Mucosa of stomach (tissue), 1 donor: ENCODE data around the gene SPTBN4.

Source experiments
- H3K27me3 ChIP-seq: one replicate; pipeline ENCODE4 v1.7.0; 2013; ENCODE audit warnings: mild to moderate bottlenecking, low read length; ENCODE audit not compliant: control insufficient read depth, insufficient read depth
- H3K36me3 ChIP-seq: one replicate; pipeline ENCODE4 v1.7.0; 2013; ENCODE audit warnings: low read length; ENCODE audit not compliant: control insufficient read depth, insufficient read depth
- H3K4me1 ChIP-seq: one replicate; pipeline ENCODE4 v1.7.0; 2013; ENCODE audit warnings: mild to moderate bottlenecking, low read length; ENCODE audit not compliant: control insufficient read depth, insufficient read depth
- H3K4me3 ChIP-seq: one replicate; pipeline ENCODE4 v1.7.0; 2013; ENCODE audit warnings: low read length
- H3K9ac ChIP-seq: one replicate; pipeline ENCODE4 v1.7.0; 2013; ENCODE audit warnings: mild to moderate bottlenecking, low read length, moderate library complexity
- H3K9me3 ChIP-seq: one replicate; pipeline ENCODE4 v1.7.0; 2013; ENCODE audit warnings: mild to moderate bottlenecking, low read length, moderate library complexity; ENCODE audit not compliant: control insufficient read depth
- donor health status: Pancreatic carcinoma.

The SPTBN4 gene

DNA sequence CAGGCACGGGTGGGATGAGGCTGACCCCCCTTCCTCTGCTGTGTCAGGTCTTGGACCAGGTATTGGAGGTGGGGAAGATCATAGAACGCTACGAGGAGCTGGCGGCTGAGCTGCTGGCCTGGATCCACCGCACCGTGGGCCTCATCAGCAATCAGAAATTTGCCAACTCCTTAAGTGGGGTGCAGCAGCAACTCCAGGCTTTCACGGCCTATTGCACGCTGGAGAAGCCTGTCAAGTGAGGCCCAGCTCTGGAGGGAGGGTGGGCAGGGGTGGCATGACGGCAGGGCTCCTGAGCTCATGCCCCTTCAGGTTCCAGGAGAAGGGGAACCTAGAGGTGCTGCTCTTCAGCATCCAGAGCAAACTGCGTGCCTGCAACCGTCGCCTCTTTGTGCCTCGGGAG, 35.3 kb downstream of the SPTBN4 start:
- Histone ChIP-seq H3K27me3 (no peaks in the 10 kb centered on the region), H3K4me3 (no peak overlapping the region), H3K9ac (no peak overlapping the region), H3K9me3 (no peaks in the 10 kb centered on the region), H3K4me1 (no peaks in the 10 kb centered on the region), H3K36me3 (no peaks in the 10 kb centered on the region)

- Histone ChIP-seq H3K9ac (no peak overlapping the region), H3K36me3 (no peaks in the 10 kb centered on the region), H3K27me3 (no peaks in the 10 kb centered on the region), H3K9me3 (no peaks in the 10 kb centered on the region), H3K4me1 (no peaks in the 10 kb centered on the region), H3K4me3 (no peak overlapping the region)
Measured at GRCh38 chr19:40502647-40503319, 36.0 kb downstream of the SPTBN4 start.

DNA sequence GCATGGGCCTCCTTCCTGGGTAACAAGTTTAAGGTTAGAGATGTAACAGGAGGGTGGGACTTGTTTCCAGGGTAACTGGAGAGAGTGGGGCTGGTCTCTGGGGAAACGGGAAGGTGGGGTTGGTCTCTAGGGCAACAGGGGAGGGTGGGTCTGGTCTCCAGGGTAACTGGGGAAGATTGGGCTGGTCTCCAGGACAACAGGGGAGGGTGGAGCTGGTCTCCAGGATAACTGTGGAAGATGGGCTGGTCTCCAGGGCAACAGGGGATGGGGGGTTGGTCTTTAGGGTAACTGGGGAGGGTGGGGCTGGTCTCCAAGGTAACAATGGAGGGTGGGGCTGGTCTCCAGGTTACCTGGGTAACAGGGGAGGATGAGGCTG, 36.5 kb downstream of the SPTBN4 start:
- Histone ChIP-seq H3K9me3 (no peaks in the 10 kb centered on the region), H3K4me1 (no peaks in the 10 kb centered on the region), H3K9ac (no peak overlapping the region), H3K27me3 (no peaks in the 10 kb centered on the region), H3K4me3 (no peak overlapping the region), H3K36me3 (no peaks in the 10 kb centered on the region)

- no peaks in the 10 kb centered on the region for H3K9me3 ChIP-seq
- no peaks in the 10 kb centered on the region for H3K27me3 ChIP-seq
- H3K4me3 ChIP-seq: no peak overlapping the region
- H3K9ac ChIP-seq: no peak overlapping the region
- no peaks in the 10 kb centered on the region for H3K4me1 ChIP-seq
- H3K36me3 ChIP-seq: no peaks in the 10 kb centered on the region
Measured at GRCh38 chr19:40506099-40506498, 39.3 kb downstream of the SPTBN4 start.

DNA sequence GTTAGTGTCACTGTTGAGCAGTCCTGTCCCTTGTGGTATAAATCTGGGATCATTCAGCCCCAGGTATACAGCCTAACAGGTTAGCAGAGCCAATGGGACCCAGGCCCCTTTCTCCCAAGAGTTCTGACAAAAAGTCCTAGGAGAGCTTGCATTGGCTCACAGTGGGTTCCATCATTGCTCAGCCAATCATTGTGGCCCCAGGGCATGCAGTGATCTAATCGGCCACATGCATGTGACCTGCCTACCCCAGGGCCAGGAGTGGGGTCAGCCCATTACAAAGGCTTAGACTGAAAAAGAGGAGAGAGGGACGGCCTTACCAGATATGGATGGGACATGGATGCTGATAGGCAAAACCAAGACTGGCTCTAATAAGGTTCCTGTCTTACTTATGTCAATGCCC, 41.1 kb downstream of the SPTBN4 start:
- H3K4me1 ChIP-seq: no peaks in the 10 kb centered on the region
- H3K27me3 ChIP-seq: peaks cover 13% of the 10 kb centered on the region
- no peaks in the 10 kb centered on the region for H3K36me3 ChIP-seq
- no peak overlapping the region for H3K9ac ChIP-seq
- no peak overlapping the region for H3K4me3 ChIP-seq
- no peaks in the 10 kb centered on the region for H3K9me3 ChIP-seq

GRCh38 chr19:40508739-40509260, 42.0 kb downstream of the SPTBN4 start:
- Histone ChIP-seq H3K9me3 (no peaks in the 10 kb centered on the region), H3K4me1 (no peaks in the 10 kb centered on the region), H3K9ac (no peak overlapping the region), H3K4me3 (no peak overlapping the region), H3K27me3 (peaks cover 22% of the 10 kb centered on the region), H3K36me3 (no peaks in the 10 kb centered on the region)

- Histone ChIP-seq H3K9me3 (no peaks in the 10 kb centered on the region), H3K4me1 (no peaks in the 10 kb centered on the region), H3K9ac (no peak overlapping the region), H3K4me3 (no peak overlapping the region), H3K27me3 (peaks cover 32% of the 10 kb centered on the region), H3K36me3 (no peaks in the 10 kb centered on the region)
Measured at GRCh38 chr19:40510526-40511115, 43.8 kb downstream of the SPTBN4 start.

DNA sequence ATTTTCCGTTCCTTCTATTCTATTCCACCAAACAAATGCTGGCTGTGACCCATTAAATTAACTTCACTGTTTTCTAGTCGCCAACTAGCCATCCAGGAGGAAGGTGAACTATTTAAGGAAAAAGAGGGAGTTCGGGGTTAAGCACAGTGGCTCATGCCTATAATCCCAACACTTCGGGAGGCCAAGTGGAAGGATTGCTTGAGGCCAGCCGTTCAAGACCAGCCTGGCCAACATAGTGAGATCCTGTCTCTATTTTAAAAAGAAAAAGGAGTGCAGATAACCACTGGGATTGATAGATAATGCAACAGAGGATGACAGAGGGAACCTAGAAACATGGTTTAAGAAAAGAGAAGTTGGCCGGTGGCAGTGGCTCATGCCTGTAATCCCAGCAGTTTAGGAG, 44.7 kb downstream of the SPTBN4 start:
- Histone ChIP-seq H3K4me1 (no peaks in the 10 kb centered on the region), H3K9ac (no peak overlapping the region), H3K36me3 (no peaks in the 10 kb centered on the region)

DNA sequence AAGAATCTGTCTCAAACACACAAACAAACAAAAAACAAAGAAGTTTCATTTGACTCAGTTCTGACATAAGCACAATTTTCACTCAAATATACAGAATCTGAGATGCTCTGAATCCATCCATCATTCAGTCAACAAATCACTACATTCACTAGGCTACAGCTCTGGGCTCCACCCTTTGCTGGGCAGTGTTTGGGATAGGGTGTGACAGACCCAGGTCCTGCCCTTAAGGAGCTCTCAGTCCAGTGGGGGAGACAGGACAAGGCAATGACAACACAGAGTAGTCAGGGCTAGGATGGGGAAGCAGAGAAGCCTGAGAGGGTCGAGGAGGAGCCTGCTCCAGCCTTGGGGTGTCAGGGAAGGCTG, 45.3 kb downstream of the SPTBN4 start:
- Histone ChIP-seq H3K27me3 (peaks cover 32% of the 10 kb centered on the region), H3K4me3 (no peak overlapping the region), H3K36me3 (no peaks in the 10 kb centered on the region), H3K9me3 (no peaks in the 10 kb centered on the region), H3K4me1 (no peaks in the 10 kb centered on the region), H3K9ac (no peak overlapping the region)

More for the DNA sequence above, 44.7 kb downstream of the SPTBN4 start:
- no peaks in the 10 kb centered on the region for H3K9me3 ChIP-seq
- no peak overlapping the region for H3K4me3 ChIP-seq
- peaks cover 32% of the 10 kb centered on the region for H3K27me3 ChIP-seq

DNA sequence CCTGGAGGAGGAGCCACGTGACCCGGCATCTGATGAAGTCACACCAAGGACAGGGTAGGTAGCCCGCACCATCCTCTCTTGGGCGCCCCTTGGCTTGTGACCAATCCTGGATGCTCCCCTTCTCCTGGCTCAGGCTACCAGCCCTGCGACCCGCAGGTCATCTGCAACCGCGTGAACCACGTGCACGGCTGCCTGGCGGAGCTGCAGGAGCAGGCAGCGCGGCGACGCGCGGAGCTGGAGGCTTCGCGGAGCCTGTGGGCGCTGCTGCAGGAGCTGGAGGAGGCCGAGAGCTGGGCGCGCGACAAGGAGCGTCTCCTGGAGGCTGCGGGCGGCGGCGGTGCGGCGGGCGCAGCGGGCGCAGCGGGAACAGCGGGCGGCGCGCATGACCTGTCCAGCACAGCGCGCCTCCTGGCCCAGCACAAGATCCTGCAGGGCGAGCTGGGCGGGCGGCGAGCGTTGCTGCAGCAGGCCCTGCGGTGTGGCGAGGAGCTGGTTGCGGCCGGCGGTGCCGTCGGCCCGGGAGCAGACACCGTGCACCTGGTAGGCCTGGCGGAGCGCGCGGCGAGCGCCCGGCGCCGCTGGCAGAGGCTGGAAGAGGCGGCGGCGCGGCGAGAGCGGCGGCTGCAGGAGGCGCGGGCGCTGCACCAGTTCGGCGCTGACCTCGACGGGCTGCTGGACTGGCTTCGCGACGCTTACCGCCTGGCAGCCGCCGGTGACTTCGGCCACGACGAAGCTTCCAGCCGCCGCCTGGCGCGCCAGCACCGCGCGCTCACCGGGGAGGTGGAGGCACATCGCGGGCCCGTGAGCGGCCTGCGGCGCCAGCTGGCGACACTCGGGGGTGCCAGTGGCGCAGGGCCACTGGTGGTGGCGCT, 45.9 kb downstream of the SPTBN4 start:
- H3K4me3 ChIP-seq: no peak overlapping the region
- peaks cover 32% of the 10 kb centered on the region for H3K27me3 ChIP-seq
- no peak overlapping the region for H3K9ac ChIP-seq

DNA sequence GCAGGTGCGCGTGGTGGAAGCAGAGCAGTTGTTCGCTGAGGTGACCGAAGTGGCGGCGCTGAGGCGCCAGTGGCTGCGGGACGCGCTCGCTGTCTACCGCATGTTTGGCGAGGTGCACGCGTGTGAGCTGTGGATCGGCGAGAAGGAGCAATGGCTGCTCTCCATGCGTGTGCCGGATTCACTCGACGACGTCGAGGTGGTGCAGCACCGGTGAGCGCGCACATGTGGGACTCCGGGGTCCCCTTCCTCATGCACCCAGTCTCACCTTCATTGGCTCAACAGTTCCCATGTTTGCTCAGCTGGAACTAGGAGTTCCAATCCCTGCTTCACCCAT, 46.5 kb downstream of the SPTBN4 start:
- no peak overlapping the region for H3K9ac ChIP-seq
- H3K36me3 ChIP-seq: no peaks in the 10 kb centered on the region
- no peaks in the 10 kb centered on the region for H3K4me1 ChIP-seq
- H3K4me3 ChIP-seq: no peak overlapping the region
- no peaks in the 10 kb centered on the region for H3K9me3 ChIP-seq
- peaks cover 32% of the 10 kb centered on the region for H3K27me3 ChIP-seq

More for the DNA sequence above, 45.9 kb downstream of the SPTBN4 start:
- H3K4me1 ChIP-seq: no peaks in the 10 kb centered on the region
- H3K36me3 ChIP-seq: no peaks in the 10 kb centered on the region
- no peaks in the 10 kb centered on the region for H3K9me3 ChIP-seq

GRCh38 chr19:40513741-40514315, 47.0 kb downstream of the SPTBN4 start:
- H3K36me3 ChIP-seq: no peaks in the 10 kb centered on the region
- H3K4me1 ChIP-seq: no peaks in the 10 kb centered on the region
- no peaks in the 10 kb centered on the region for H3K9me3 ChIP-seq
- no peak overlapping the region for H3K4me3 ChIP-seq
- H3K9ac ChIP-seq: no peak overlapping the region
- H3K27me3 ChIP-seq: peaks cover 32% of the 10 kb centered on the region
